GM23338 (cell line): ENCODE measurements around the gene HSPB9. TPM values are rescaled to one million over a fixed set of nuclear protein-coding genes. Genes with fewer than 3 reads are reported as not detected.

Experiments used
- ATAC-seq: fragments of 200-7000 bp; cut with Tn5 transposase; 3 replicates; pipeline ENCODE4 v1.9.1; 2020
- DNase-seq: peaks from one replicate; pipeline ENCODE4 v3.0.0-alpha.2; 2015; ENCODE audit warnings: low spot score
- H2AFZ ChIP-seq: fragments of 200-600 bp; sonication (generic); 2 replicates; pipeline ENCODE4 v1.8.0; 2016; ENCODE audit warnings: antibody characterized with exemption, mild to moderate bottlenecking, moderate library complexity
- H3F3A ChIP-seq: fragments of 200-600 bp; sonication (generic); replicated peaks from 2 replicates; pipeline ENCODE4 v1.8.0; 2017; ENCODE audit warnings: antibody characterized with exemption, mixed run types, low read depth
- H3K27ac ChIP-seq: fragments of 200-600 bp; sonication (generic); 2 replicates; pipeline ENCODE4 v1.6.1; 2016; ENCODE audit warnings: low read depth
- H3K27me3 ChIP-seq: fragments of 200-600 bp; sonication (generic); 2 replicates; pipeline ENCODE4 v1.8.0; 2016; ENCODE audit warnings: mild to moderate bottlenecking, mixed run types, moderate library complexity; ENCODE audit not compliant: insufficient read depth
- H3K36me3 ChIP-seq: fragments of 200-600 bp; sonication (generic); 2 replicates; pipeline ENCODE4 v1.8.0; 2016; ENCODE audit warnings: mild to moderate bottlenecking; ENCODE audit not compliant: insufficient read depth
- H3K4me1 ChIP-seq: fragments of 200-600 bp; sonication (generic); 2 replicates; pipeline ENCODE4 v1.8.0; 2016; ENCODE audit warnings: mild to moderate bottlenecking, moderate library complexity; ENCODE audit not compliant: insufficient read depth
- H3K4me2 ChIP-seq: fragments of 200-600 bp; sonication (generic); 2 replicates; pipeline ENCODE4 v1.7.1; 2017; ENCODE audit warnings: mixed run types
- H3K4me3 ChIP-seq: fragments of 200-600 bp; sonication (generic); 2 replicates; pipeline ENCODE4 v1.6.1; 2016; ENCODE audit warnings: mixed run types
- H3K79me2 ChIP-seq: fragments of 200-600 bp; sonication (generic); replicated peaks from 2 replicates; pipeline ENCODE4 v1.8.0; 2017; ENCODE audit warnings: mild to moderate bottlenecking; ENCODE audit not compliant: insufficient read depth
- H3K9me2 ChIP-seq: fragments of 200-600 bp; sonication (generic); 2 replicates; pipeline ENCODE4 v1.8.0; 2017; ENCODE audit not compliant: insufficient read depth
- H4K20me1 ChIP-seq: fragments of 200-600 bp; sonication (generic); replicated peaks from 2 replicates; pipeline ENCODE4 v1.8.0; 2017; ENCODE audit warnings: mild to moderate bottlenecking; ENCODE audit not compliant: insufficient read depth
- H3K27ac Mint-ChIP-seq: 2 replicates; pipeline ENCODE4 v1.8.0; 2020; ENCODE audit warnings: inconsistent platforms, mild to moderate bottlenecking, moderate library complexity, mixed read lengths
- H3K27me3 Mint-ChIP-seq: 3 replicates; pipeline ENCODE4 v1.8.0; 2022; ENCODE audit warnings: low read depth, mild to moderate bottlenecking, moderate library complexity, mixed read lengths, inconsistent platforms; ENCODE audit not compliant: insufficient read depth, poor library complexity
- H3K36me3 Mint-ChIP-seq: 3 replicates; pipeline ENCODE4 v1.8.0; 2021; ENCODE audit warnings: low read depth, mild to moderate bottlenecking, inconsistent platforms, moderate library complexity, mixed read lengths
- H3K4me1 Mint-ChIP-seq: 3 replicates; pipeline ENCODE4 v1.8.0; 2020; ENCODE audit warnings: mild to moderate bottlenecking, inconsistent platforms, mixed read lengths
- H3K4me3 Mint-ChIP-seq: 3 replicates; pipeline ENCODE4 v1.8.0; 2021; ENCODE audit warnings: moderate library complexity, mild to moderate bottlenecking, inconsistent platforms, mixed read lengths
- H3K9me3 Mint-ChIP-seq: 3 replicates; pipeline ENCODE4 v1.8.0; 2020; ENCODE audit warnings: moderate library complexity, mild to moderate bottlenecking, inconsistent platforms, mixed read lengths
- CREB1 ChIP-seq: fragments of 250-450 bp; sonication (Bioruptor Pico); IDR thresholded peaks from 2 replicates; pipeline ENCODE4 v1.5.0; 2020; ENCODE audit warnings: low read depth, mild to moderate bottlenecking, moderate library complexity
- EZH2 ChIP-seq: fragments of 200-600 bp; sonication (generic); IDR thresholded peaks from one replicate; pipeline ENCODE4 v1.8.0; 2017; ENCODE audit warnings: antibody characterized with exemption, mild to moderate bottlenecking, low read depth; ENCODE audit not compliant: unreplicated experiment
- EZH2phosphoT487 ChIP-seq: fragments of 200-600 bp; sonication (generic); IDR thresholded peaks from one replicate; pipeline ENCODE4 v1.8.1; 2018; ENCODE audit warnings: antibody characterized with exemption; ENCODE audit not compliant: unreplicated experiment
- NANOG ChIP-seq: IDR thresholded peaks from 2 replicates; pipeline ENCODE4 v1.6.1; 2016; ENCODE audit warnings: antibody characterized with exemption, borderline replicate concordance
- POLR2AphosphoS5 ChIP-seq: IDR thresholded peaks from 2 replicates; pipeline ENCODE4 v1.6.1; 2016; ENCODE audit warnings: antibody characterized with exemption, low read depth
- STAT1 ChIP-seq: IDR thresholded peaks from one replicate; pipeline ENCODE4 v1.6.1; 2016; ENCODE audit warnings: antibody characterized with exemption; ENCODE audit not compliant: unreplicated experiment
- ZNF114 ChIP-seq: fragments of 250-450 bp; sonication (Bioruptor Pico); IDR thresholded peaks from 2 replicates; pipeline ENCODE4 v1.5.0; 2020; ENCODE audit warnings: mild to moderate bottlenecking, moderate library complexity
- polyA plus RNA-seq: library from polyadenylated mRNA; unstranded; fragments of >200 nt; fragmentation: Nextera tagmentation; extraction: Ambion mirVana; gene quantifications from 2 replicates; pipeline ENCODE4 v1.2.1, GENCODE V29; 2016
- total RNA-seq: library from RNA; depleted of rRNA; stranded (reverse); fragments of >200 nt; shearing (Covaris generic); gene quantifications from 2 replicates; pipeline ENCODE4 v1.2.3, GENCODE V29; 2014
- TF ChIP-seq, protein P1 (sequence below): IDR thresholded peaks from 2 replicates; pipeline ENCODE4 v1.6.1; 2016; ENCODE audit warnings: antibody characterized with exemption
- TF ChIP-seq, protein P2 (sequence below): IDR thresholded peaks from one replicate; pipeline ENCODE4 v1.6.1; 2018; ENCODE audit warnings: antibody characterized with exemption; ENCODE audit not compliant: unreplicated experiment

The HSPB9 gene
- total and polyA plus RNA-seq, 2 experiments from 2014 or later: 0.31 to 0.52 TPM

DNA sequence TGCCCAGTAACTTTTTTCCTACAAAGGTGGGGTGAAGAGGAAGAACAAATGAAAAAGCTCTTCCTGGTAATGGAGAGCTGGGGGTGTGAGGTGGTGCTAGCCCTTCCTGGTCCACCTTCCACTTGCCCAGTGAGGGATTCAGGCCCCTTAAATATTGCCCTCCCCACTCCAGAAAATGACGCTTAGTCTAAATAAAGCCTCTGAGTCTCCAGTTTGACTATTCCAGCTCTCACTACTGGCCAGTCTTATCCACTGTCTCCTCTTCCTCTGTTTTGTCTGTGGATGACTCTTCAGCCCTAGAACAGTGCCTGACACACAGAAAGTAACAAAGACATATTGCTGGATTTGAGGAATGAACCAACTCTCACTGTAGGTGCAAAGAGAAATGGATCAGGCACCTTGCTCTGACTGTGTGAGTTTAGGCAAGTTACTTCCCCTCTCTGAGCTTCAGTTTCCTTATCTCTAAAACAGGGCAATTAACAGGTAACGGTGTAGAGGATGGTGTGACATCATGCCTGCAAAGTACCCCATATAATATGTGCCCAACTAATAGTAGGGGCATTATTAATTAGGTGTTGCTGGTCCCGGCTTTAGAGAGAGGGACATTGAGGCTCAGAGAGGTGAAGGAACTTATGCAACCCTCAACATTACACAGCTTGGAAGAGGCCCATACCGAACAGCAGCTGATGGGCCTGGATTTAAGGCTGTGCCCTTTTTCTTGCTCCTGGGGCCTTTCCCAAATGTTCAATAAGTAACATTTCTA, 45.6 kb upstream of the HSPB9 start:
- no peak overlapping the region for H2AFZ ChIP-seq
- no peak overlapping the region for H3K4me3 Mint-ChIP-seq
- H3K27ac ChIP-seq: no peak overlapping the region; the same call in none of the 2 replicates
- 0 out of 2 replicates have a peak, but pooled peaks cover 9% of the 10 kb centered on the region for H3K27me3 ChIP-seq
- H4K20me1 ChIP-seq: no peaks in the 10 kb centered on the region
- no peaks in the 10 kb centered on the region for H3K36me3 ChIP-seq
- peaks cover 11% of the 10 kb centered on the region for H3K27me3 Mint-ChIP-seq
- H3K9me3 Mint-ChIP-seq: no peaks in the 10 kb centered on the region
- peaks cover 14% of the 10 kb centered on the region; the same call in 2 of the 3 replicates for H3K4me1 Mint-ChIP-seq
- H3K79me2 ChIP-seq: no peaks in the 10 kb centered on the region
- H3K36me3 Mint-ChIP-seq: no peaks in the 10 kb centered on the region
- H3F3A ChIP-seq: no peaks in the 10 kb centered on the region
- peaks cover 5% of the 10 kb centered on the region; the same call in 1 of the 2 replicates for H3K4me1 ChIP-seq
- TF ChIP-seq CREB1: no peak
- DNase-seq (no peak), ATAC-seq (no peak)
- H3K9me2 ChIP-seq: no peaks in the 10 kb centered on the region
- H3K27ac Mint-ChIP-seq: no peak overlapping the region
- H3K4me3 ChIP-seq: no peak overlapping the region
- no peak overlapping the region for H3K4me2 ChIP-seq

DNA sequence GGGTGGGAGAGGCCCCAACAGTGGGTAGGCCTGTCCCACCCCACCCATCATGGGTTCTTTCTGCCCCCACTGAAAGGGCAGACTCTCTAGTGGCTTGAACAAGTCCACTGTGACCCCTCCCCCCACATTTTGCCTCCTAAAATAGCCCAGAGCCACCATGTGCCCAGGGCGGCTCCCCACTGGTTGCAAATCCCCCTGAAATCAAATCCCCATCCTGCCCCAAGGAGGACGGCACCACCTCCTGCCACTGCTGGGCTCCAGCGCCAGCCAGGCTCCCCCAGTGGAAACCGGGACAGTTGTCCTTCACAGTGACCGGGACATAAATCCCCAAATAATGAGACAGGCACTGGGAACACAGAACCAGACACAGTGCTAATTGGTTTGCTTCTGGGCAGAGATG, 44.8 kb upstream of the HSPB9 start:
- ATAC-seq: peak; percentile 19; the same call in 2 of the 3 replicates
- H3K27me3 ChIP-seq: 0 out of 2 replicates have a peak, but pooled peaks cover 7% of the 10 kb centered on the region
- no peak for TF ChIP-seq EZH2phosphoT487
- TF ChIP-seq, protein P1, sequence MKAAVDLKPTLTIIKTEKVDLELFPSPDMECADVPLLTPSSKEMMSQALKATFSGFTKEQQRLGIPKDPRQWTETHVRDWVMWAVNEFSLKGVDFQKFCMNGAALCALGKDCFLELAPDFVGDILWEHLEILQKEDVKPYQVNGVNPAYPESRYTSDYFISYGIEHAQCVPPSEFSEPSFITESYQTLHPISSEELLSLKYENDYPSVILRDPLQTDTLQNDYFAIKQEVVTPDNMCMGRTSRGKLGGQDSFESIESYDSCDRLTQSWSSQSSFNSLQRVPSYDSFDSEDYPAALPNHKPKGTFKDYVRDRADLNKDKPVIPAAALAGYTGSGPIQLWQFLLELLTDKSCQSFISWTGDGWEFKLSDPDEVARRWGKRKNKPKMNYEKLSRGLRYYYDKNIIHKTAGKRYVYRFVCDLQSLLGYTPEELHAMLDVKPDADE: no peak
- TF ChIP-seq POLR2AphosphoS5: no peak
- no peak for TF ChIP-seq ZNF114 (CRISPR knock-in tag)
- TF ChIP-seq, protein P2, sequence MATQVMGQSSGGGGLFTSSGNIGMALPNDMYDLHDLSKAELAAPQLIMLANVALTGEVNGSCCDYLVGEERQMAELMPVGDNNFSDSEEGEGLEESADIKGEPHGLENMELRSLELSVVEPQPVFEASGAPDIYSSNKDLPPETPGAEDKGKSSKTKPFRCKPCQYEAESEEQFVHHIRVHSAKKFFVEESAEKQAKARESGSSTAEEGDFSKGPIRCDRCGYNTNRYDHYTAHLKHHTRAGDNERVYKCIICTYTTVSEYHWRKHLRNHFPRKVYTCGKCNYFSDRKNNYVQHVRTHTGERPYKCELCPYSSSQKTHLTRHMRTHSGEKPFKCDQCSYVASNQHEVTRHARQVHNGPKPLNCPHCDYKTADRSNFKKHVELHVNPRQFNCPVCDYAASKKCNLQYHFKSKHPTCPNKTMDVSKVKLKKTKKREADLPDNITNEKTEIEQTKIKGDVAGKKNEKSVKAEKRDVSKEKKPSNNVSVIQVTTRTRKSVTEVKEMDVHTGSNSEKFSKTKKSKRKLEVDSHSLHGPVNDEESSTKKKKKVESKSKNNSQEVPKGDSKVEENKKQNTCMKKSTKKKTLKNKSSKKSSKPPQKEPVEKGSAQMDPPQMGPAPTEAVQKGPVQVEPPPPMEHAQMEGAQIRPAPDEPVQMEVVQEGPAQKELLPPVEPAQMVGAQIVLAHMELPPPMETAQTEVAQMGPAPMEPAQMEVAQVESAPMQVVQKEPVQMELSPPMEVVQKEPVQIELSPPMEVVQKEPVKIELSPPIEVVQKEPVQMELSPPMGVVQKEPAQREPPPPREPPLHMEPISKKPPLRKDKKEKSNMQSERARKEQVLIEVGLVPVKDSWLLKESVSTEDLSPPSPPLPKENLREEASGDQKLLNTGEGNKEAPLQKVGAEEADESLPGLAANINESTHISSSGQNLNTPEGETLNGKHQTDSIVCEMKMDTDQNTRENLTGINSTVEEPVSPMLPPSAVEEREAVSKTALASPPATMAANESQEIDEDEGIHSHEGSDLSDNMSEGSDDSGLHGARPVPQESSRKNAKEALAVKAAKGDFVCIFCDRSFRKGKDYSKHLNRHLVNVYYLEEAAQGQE: no peak
- TF ChIP-seq NANOG: no peak
- TF ChIP-seq EZH2: no peak
- no peak for TF ChIP-seq STAT1
- no peak overlapping the region for H3K4me2 ChIP-seq
- Mint-ChIP-seq H3K4me3 (no peak overlapping the region), H3K27me3 (peaks cover 11% of the 10 kb centered on the region), H3K27ac (no peak overlapping the region; the same call in 1 of the 2 replicates), H3K4me1 (peaks cover 16% of the 10 kb centered on the region; the same call in 2 of the 3 replicates), H3K9me3 (no peaks in the 10 kb centered on the region), H3K36me3 (no peaks in the 10 kb centered on the region)
- no peaks in the 10 kb centered on the region for H4K20me1 ChIP-seq
- no peaks in the 10 kb centered on the region for H3K79me2 ChIP-seq
- no peak overlapping the region for H3K4me3 ChIP-seq
- no peak for DNase-seq
- H3K27ac ChIP-seq: no peak overlapping the region
- no peaks in the 10 kb centered on the region for H3F3A ChIP-seq
- no peak overlapping the region for H2AFZ ChIP-seq
- no peaks in the 10 kb centered on the region for H3K36me3 ChIP-seq
- no peaks in the 10 kb centered on the region for H3K9me2 ChIP-seq
- 0 out of 2 replicates have a peak, but pooled peaks cover 4% of the 10 kb centered on the region for H3K4me1 ChIP-seq
